SK-N-SH (cell line): ENCODE data around the gene TMCO6. TPM values are rescaled to one million over a fixed set of nuclear protein-coding genes. Genes with fewer than 3 reads are reported as not detected.

ENCODE experiments used
- polyA plus RNA-seq, 3 experiments: library from polyadenylated mRNA; depleted of rRNA; stranded (reverse); fragments of >200 nt; gene quantifications; 2 replicates each; pipeline ENCODE4 v1.2.3, GENCODE V29; 2012

Gene TMCO6
- polyA plus RNA-seq, 1 of the 3 experiments (the other 2 are of a cell fraction), result 27.7 TPM

Other genes with a start within 250 kb of the TMCO6 start
- 26.7 and 36.4 TPM in 2 replicates for gene ANKHD1, start 237.6 kb upstream of the TMCO6 start, polyA plus RNA-seq (2012; rRNA removed)
- gene EIF4EBP3, start 91.8 kb upstream of the TMCO6 start, polyA plus RNA-seq (2012; rRNA removed), result 1.1 and 1.2 TPM in 2 replicates
- 35.9 and 37.8 TPM in 2 replicates for gene SRA1, start 82.0 kb upstream of the TMCO6 start, polyA plus RNA-seq (2012; rRNA removed)
- gene APBB3, start 74.9 kb upstream of the TMCO6 start, polyA plus RNA-seq (2012; rRNA removed), result 36.0 and 54.5 TPM in 2 replicates
- 56.2 and 74.9 TPM in 2 replicates for gene SLC35A4, start 74.6 kb upstream of the TMCO6 start, polyA plus RNA-seq (2012; rRNA removed)
- 0.12 and 0.19 TPM in 2 replicates for gene CD14, start 6.3 kb upstream of the TMCO6 start, polyA plus RNA-seq (2012; rRNA removed)
- gene NDUFA2, start 8.2 kb downstream of the TMCO6 start, polyA plus RNA-seq (2012; rRNA removed), result 202 and 211 TPM in 2 replicates
- gene IK, start 8.4 kb downstream of the TMCO6 start, polyA plus RNA-seq (2012; rRNA removed), result 105 and 113 TPM in 2 replicates
- gene WDR55, start 25.5 kb downstream of the TMCO6 start, polyA plus RNA-seq (2012; rRNA removed), result 28.3 and 32.7 TPM in 2 replicates
- 1.2 and 2.1 TPM in 2 replicates for gene DND1, start 34.1 kb downstream of the TMCO6 start, polyA plus RNA-seq (2012; rRNA removed)
- gene HARS1, start 51.9 kb downstream of the TMCO6 start, polyA plus RNA-seq (2012; rRNA removed), result 124 and 135 TPM in 2 replicates
- 40.8 and 54.5 TPM in 2 replicates for gene HARS2, start 52.0 kb downstream of the TMCO6 start, polyA plus RNA-seq (2012; rRNA removed)
- 30.9 and 42.2 TPM in 2 replicates for gene ZMAT2, start 61.0 kb downstream of the TMCO6 start, polyA plus RNA-seq (2012; rRNA removed)
- 0.16 and 0.21 TPM in 2 replicates for gene PCDHA1, start 146.7 kb downstream of the TMCO6 start, polyA plus RNA-seq (2012; rRNA removed)
- gene PCDHA2, start 155.4 kb downstream of the TMCO6 start, polyA plus RNA-seq (2012; rRNA removed), result not detected in 2 replicates
- 0.02 TPM in 1 of 2 replicates, not detected in the other for gene PCDHA3, start 161.6 kb downstream of the TMCO6 start, polyA plus RNA-seq (2012; rRNA removed)
- gene PCDHA4, start 167.6 kb downstream of the TMCO6 start, polyA plus RNA-seq (2012; rRNA removed), result 1.2 and 1.4 TPM in 2 replicates
- gene PCDHA5, start 182.2 kb downstream of the TMCO6 start, polyA plus RNA-seq (2012; rRNA removed), result 0.02 TPM in 2 replicates
- 0.02 and 0.03 TPM in 2 replicates for gene PCDHA6, start 188.5 kb downstream of the TMCO6 start, polyA plus RNA-seq (2012; rRNA removed)
- 0.15 and 0.16 TPM in 2 replicates for gene PCDHA7, start 194.8 kb downstream of the TMCO6 start, polyA plus RNA-seq (2012; rRNA removed)
- gene PCDHA8, start 201.7 kb downstream of the TMCO6 start, polyA plus RNA-seq (2012; rRNA removed), result 0.54 and 0.63 TPM in 2 replicates
- gene PCDHA9, start 208.9 kb downstream of the TMCO6 start, polyA plus RNA-seq (2012; rRNA removed), result 0.02 TPM in 2 replicates
- 0.02 TPM in 2 replicates for gene PCDHA10, start 216.4 kb downstream of the TMCO6 start, polyA plus RNA-seq (2012; rRNA removed)
- not detected in 2 replicates for gene PCDHA11, start 229.5 kb downstream of the TMCO6 start, polyA plus RNA-seq (2012; rRNA removed)
- 0.54 and 0.70 TPM in 2 replicates for gene PCDHA12, start 235.9 kb downstream of the TMCO6 start, polyA plus RNA-seq (2012; rRNA removed)
- not detected in 2 replicates for gene PCDHA13, start 242.7 kb downstream of the TMCO6 start, polyA plus RNA-seq (2012; rRNA removed)